C4-2B (cell line): ENCODE measurements around the gene ABCA4.

Experiments
- H3K27ac ChIP-seq: fragments of 450-650 bp; 2 replicates; pipeline ENCODE4 v1.5.1; 2017
- ZFX ChIP-seq: fragments of 450-650 bp; IDR thresholded peaks from 2 replicates; pipeline ENCODE4 v1.6.1; 2017
- TF ChIP-seq, protein P1 (sequence below): fragments of 450-650 bp; conservative IDR thresholded peaks from 2 replicates; pipeline ENCODE4 v1.5.1; 2017; ENCODE audit warnings: mild to moderate bottlenecking

Gene ABCA4

DNA sequence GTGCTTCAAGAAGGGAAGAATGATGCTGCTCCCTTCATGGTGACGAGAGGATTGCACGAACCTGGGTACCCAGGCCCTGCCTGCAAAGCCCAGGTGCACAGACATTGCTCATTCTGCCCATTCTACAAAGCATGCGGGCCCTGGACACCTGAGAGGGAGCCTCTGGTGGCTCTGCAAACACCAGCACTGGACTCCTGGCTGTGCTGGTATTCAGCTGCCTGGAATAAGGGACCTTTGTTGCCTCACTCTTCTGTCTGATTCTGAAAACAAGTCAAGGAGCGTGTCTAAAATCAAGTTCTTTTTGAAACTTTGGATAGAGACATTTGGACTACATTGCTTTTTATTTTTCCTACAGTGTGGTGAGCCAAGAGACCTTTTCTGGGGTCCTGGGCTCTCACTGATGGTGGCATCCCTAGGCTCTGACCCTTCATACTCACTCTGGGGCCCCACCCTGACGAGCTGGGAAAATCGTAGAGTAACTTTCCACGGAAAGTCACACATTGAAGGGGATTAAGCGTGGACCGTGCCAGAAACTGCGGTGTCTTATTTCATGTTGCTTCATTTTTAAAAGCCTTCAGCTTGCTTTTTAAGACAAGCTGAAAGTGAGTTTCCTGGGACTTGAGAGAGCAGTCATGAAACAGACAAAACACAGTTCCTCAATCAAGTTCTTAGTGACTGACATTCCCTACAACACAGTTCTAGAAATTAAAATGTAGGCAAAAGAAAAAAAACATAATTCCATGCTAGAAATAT is 24.0 kb downstream of the ABCA4 start:
- TF ChIP-seq, protein P1, sequence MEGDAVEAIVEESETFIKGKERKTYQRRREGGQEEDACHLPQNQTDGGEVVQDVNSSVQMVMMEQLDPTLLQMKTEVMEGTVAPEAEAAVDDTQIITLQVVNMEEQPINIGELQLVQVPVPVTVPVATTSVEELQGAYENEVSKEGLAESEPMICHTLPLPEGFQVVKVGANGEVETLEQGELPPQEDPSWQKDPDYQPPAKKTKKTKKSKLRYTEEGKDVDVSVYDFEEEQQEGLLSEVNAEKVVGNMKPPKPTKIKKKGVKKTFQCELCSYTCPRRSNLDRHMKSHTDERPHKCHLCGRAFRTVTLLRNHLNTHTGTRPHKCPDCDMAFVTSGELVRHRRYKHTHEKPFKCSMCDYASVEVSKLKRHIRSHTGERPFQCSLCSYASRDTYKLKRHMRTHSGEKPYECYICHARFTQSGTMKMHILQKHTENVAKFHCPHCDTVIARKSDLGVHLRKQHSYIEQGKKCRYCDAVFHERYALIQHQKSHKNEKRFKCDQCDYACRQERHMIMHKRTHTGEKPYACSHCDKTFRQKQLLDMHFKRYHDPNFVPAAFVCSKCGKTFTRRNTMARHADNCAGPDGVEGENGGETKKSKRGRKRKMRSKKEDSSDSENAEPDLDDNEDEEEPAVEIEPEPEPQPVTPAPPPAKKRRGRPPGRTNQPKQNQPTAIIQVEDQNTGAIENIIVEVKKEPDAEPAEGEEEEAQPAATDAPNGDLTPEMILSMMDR: no peak
- no peak for TF ChIP-seq ZFX
- H3K27ac ChIP-seq: no peak overlapping the region

DNA sequence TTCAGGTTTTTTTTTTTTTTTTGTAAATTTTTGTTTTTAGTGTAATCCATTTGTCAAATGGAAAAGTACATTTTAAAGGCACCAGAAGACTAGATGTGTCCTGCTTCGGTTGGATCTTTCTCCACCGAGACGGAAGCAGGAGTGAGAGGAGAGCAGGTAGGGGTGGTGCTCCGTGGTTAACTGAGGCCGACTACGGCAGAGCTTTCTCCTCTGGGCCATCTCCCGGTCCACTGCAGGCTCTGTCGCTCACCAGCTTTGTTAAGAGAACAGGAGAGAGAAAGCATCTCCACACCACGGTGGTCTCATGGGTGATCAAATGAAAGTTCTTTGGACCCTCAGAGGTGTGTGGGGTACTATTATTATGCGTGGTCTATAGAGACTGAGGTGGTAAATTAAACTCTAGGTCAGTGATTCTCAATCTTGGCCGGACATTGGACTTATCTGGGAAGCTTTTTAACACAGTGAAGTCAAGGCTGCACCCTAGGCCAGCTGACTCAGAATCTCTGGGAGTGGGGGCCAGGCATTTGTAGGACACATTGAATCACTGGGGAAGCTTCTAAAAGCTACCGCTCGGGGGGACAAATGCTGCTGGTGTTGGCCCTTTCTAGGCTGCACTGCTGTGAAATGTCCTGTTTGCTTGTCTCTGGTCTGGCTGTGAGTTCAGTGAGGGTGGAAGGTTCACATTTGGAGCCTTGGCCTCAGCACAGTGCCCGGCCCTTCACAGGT is 25.0 kb downstream of the ABCA4 start:
- TF ChIP-seq ZFX: no peak
- TF ChIP-seq, protein P1: no peak
- H3K27ac ChIP-seq: no peak overlapping the region

DNA sequence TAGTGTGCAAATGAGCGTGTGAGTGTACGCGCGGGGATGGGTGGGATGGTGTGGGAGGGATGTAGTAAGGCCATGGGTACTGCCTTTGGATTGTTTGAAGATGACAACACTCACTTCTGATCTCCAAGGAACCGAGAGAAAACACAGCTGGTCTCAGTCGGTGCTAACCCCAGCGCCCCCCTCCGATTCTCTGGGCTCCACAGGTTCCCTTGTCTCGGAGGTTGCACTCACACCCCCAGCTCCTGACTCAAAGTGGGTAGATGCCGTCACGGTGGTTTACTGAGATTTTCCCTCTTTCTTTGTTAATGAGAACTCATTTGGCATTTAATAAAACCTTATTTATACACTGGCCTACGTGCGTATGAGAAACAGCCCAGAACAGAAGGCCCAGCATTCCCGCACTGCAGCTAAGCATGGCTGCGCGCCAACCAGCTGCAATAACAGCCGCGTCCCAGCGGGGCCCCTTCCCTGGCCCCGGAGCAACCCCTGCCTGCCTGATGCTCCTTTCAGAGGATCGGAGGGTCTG is 25.8 kb downstream of the ABCA4 start:
- no peak overlapping the region for H3K27ac ChIP-seq
- TF ChIP-seq, protein P1: no peak
- no peak for TF ChIP-seq ZFX

DNA sequence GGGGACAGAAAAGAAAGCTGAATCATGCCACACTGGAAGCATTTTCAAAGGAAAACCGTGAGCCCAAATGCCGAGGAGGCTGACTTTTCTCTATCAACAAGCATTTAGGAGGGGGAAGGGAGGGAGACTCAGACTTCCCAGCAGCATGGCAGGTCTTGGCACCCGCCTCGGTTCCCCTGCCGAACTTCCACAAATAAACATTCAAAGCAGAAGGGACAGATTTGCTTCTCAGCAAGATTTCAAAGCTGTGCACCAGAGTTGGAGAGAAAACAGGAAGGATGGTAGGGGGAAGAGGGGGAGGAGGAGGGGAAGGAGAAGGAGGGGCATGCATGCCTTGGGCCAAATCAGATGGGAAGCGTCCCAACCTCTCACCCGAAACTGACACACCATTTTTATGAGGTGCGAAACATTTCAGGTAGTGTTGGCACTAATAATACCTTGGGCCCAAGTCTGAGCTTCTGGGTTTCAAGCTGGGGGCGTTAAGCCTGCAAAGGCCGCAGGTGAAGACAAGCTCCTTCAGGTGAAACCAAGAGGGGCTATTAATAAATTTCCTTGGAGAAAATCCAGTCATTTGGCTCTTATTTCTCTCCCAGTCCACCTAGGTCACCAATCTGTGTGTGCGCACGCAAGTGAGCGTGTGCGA is 26.4 kb downstream of the ABCA4 start:
- TF ChIP-seq, protein P1: no peak
- TF ChIP-seq ZFX: no peak
- no peak overlapping the region for H3K27ac ChIP-seq

DNA sequence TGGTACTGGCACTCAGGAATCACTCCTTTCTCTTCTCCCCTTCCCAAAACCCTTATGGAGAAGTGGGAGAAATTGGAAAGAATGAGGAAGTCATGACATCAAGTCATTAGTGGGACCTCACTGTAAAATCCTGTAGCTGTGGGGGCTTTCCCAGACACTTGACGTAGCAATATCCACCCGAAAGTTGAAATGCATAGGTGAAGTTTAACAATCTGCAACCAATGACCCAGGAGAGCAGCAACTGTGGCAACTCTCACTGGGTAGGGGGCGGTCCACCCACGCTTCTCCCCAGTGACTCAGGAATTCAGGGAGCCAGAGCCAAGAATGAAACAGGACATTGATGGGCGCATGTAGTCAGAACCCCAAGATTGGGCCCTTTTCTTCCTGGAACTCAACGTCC is 27.0 kb downstream of the ABCA4 start:
- TF ChIP-seq ZFX: no peak
- TF ChIP-seq, protein P1: no peak
- H3K27ac ChIP-seq: no peak overlapping the region

DNA sequence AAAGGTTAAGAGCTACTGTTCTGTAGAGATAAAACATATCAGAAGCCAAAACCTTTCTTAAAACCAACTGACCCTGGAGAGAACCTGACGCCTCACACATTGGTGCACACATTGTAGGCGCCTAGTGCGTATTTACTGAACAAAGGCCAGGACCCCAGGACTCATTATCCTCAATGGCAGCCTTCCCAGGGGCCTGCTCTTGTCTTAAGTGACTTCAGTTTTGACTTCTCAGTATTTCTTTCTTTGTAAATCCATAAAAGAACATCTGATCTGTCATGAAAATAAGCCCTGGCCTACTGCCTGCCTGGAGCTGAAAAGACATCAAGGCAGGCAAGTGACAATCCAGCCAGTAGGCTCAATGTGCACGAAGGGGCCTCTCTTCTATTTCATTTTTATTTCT is 27.6 kb downstream of the ABCA4 start:
- H3K27ac ChIP-seq: no peak overlapping the region
- TF ChIP-seq, protein P1: no peak
- TF ChIP-seq ZFX: no peak

DNA sequence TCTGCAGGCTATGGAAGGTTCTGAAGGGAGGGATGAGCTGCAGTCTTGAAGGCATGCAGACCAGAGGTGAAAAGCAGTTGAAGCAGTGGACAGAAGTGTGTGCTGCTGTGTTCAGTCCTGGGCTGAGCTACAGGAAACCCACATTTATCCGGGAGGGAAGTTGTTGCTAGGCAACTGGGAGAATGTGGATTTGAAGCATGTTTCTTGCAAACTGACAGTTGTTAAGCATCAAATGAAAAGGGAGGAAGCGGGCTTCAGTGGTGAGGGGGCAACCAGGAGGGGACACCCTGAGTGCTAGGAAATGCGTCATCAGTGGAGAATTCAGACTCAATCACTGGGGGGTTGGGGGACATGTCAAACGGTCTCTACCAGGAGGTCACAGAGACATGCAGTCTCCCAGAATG is 28.7 kb downstream of the ABCA4 start:
- H3K27ac ChIP-seq: no peak overlapping the region
- TF ChIP-seq ZFX: no peak
- TF ChIP-seq, protein P1: no peak
